HEK293 (cell line): ENCODE results near the gene TMEM151B.

Experiments used
- GLIS1 ChIP-seq: fragments of 450-650 bp; formaldehyde crosslinking; IDR thresholded peaks from 2 replicates; pipeline ENCODE4 v1.5.1; 2016; ENCODE audit warnings: missing biosample characterization, missing genetic modification characterization
- HOXC10 ChIP-seq: sonication (generic); formaldehyde crosslinking; IDR thresholded peaks from 2 replicates; pipeline ENCODE4 v1.8.1; 2023; ENCODE audit warnings: mild to moderate bottlenecking, missing genetic modification reagents
- PATZ1 ChIP-seq: fragments of 450-650 bp; formaldehyde crosslinking; IDR thresholded peaks from 2 replicates; pipeline ENCODE4 v1.5.1; 2016; ENCODE audit warnings: missing biosample characterization, missing genetic modification characterization
- YY2 ChIP-seq: fragments of 450-650 bp; formaldehyde crosslinking; IDR thresholded peaks from 2 replicates; pipeline ENCODE4 v1.5.1; 2016; ENCODE audit warnings: missing biosample characterization, missing genetic modification characterization
- ZBTB49 ChIP-seq: fragments of 450-650 bp; formaldehyde crosslinking; IDR thresholded peaks from 2 replicates; pipeline ENCODE4 v1.5.1; 2016; ENCODE audit warnings: missing biosample characterization, missing genetic modification characterization, low read depth
- ZEB2 ChIP-seq: fragments of 450-650 bp; formaldehyde crosslinking; IDR thresholded peaks from 2 replicates; pipeline ENCODE4 v1.5.1; 2016; ENCODE audit warnings: missing biosample characterization, missing genetic modification characterization
- ZFP69B ChIP-seq: fragments of 450-650 bp; formaldehyde crosslinking; IDR thresholded peaks from 2 replicates; pipeline ENCODE4 v1.5.1; 2016; ENCODE audit warnings: missing biosample characterization, missing genetic modification characterization
- ZNF146 ChIP-seq: fragments of 450-650 bp; formaldehyde crosslinking; IDR thresholded peaks from 2 replicates; pipeline ENCODE4 v1.5.1; 2016; ENCODE audit warnings: missing biosample characterization, missing genetic modification characterization
- ZNF302 ChIP-seq: fragments of 450-650 bp; formaldehyde crosslinking; IDR thresholded peaks from 2 replicates; pipeline ENCODE4 v1.5.1; 2016; ENCODE audit warnings: missing biosample characterization, missing genetic modification characterization, low read depth
- ZNF324 ChIP-seq: fragments of 450-650 bp; formaldehyde crosslinking; IDR thresholded peaks from 2 replicates; pipeline ENCODE4 v1.5.1; 2016; ENCODE audit warnings: missing biosample characterization, missing genetic modification characterization
- ZNF354C ChIP-seq: fragments of 450-650 bp; formaldehyde crosslinking; IDR thresholded peaks from 2 replicates; pipeline ENCODE4 v1.5.1; 2016; ENCODE audit warnings: missing biosample characterization, missing genetic modification characterization, low read depth, borderline replicate concordance
- ZNF423 ChIP-seq: fragments of 450-650 bp; formaldehyde crosslinking; IDR thresholded peaks from 2 replicates; pipeline ENCODE4 v1.5.1; 2016; ENCODE audit warnings: missing biosample characterization, missing genetic modification characterization
- ZNF433 ChIP-seq: fragments of 450-650 bp; formaldehyde crosslinking; IDR thresholded peaks from 2 replicates; pipeline ENCODE4 v1.5.1; 2016; ENCODE audit warnings: missing biosample characterization, missing genetic modification characterization, low read depth
- ZNF558 ChIP-seq: fragments of 450-650 bp; formaldehyde crosslinking; IDR thresholded peaks from 2 replicates; pipeline ENCODE4 v1.5.1; 2016; ENCODE audit warnings: missing biosample characterization, missing genetic modification characterization
- ZNF626 ChIP-seq: fragments of 450-650 bp; sonication (Bioruptor Pico); formaldehyde crosslinking; IDR thresholded peaks from 2 replicates; pipeline ENCODE4 v1.5.1; 2018; ENCODE audit warnings: missing biosample characterization, missing genetic modification characterization, inconsistent platforms
- ZNF670 ChIP-seq: fragments of 450-650 bp; formaldehyde crosslinking; IDR thresholded peaks from 2 replicates; pipeline ENCODE4 v1.5.1; 2016; ENCODE audit warnings: missing biosample characterization, missing genetic modification characterization, low read depth
- ZNF843 ChIP-seq: fragments of 450-650 bp; formaldehyde crosslinking; IDR thresholded peaks from 2 replicates; pipeline ENCODE4 v1.5.1; 2016; ENCODE audit warnings: missing biosample characterization, missing genetic modification characterization
- ZXDB ChIP-seq: fragments of 450-650 bp; formaldehyde crosslinking; IDR thresholded peaks from 2 replicates; pipeline ENCODE4 v1.5.1; 2016; ENCODE audit warnings: missing biosample characterization, missing genetic modification characterization
- TF ChIP-seq, protein P1 (sequence below): fragments of 450-650 bp; formaldehyde crosslinking; IDR thresholded peaks from 2 replicates; pipeline ENCODE4; 2016; ENCODE audit warnings: missing biosample characterization, missing genetic modification characterization
- TF ChIP-seq, protein P2 (sequence below): fragments of 450-650 bp; formaldehyde crosslinking; IDR thresholded peaks from 2 replicates; pipeline ENCODE4 v1.5.1; 2016; ENCODE audit warnings: missing biosample characterization, missing genetic modification characterization
- TF ChIP-seq, protein P3 (sequence below): fragments of 450-650 bp; formaldehyde crosslinking; IDR thresholded peaks from 2 replicates; pipeline ENCODE4 v1.5.1; 2016; ENCODE audit warnings: missing biosample characterization, missing genetic modification characterization
- TF ChIP-seq, protein P4 (sequence below): fragments of 450-650 bp; formaldehyde crosslinking; IDR thresholded peaks from 2 replicates; pipeline ENCODE4 v1.5.1; 2016; ENCODE audit warnings: missing biosample characterization, missing genetic modification characterization
- TF ChIP-seq, protein P5 (sequence below): fragments of 450-650 bp; formaldehyde crosslinking; IDR thresholded peaks from 2 replicates; pipeline ENCODE4 v1.5.1; 2016; ENCODE audit warnings: missing biosample characterization, missing genetic modification characterization
- TF ChIP-seq, protein P6 (sequence below): sonication (generic); formaldehyde crosslinking; IDR thresholded peaks from 2 replicates; pipeline ENCODE4 v1.8.1; 2022; ENCODE audit warnings: mild to moderate bottlenecking, moderate library complexity, missing genetic modification reagents
- TF ChIP-seq, protein P7 (sequence below): fragments of 450-650 bp; formaldehyde crosslinking; IDR thresholded peaks from 2 replicates; pipeline ENCODE4 v1.5.1; 2017; ENCODE audit warnings: missing biosample characterization, missing genetic modification characterization

The TMEM151B gene

GRCh38 chr6:44312901-44313788, 42.9 kb downstream of the TMEM151B start, which contains the start of gene AARS2 (continued):
- no peak for TF ChIP-seq ZNF626
- TF ChIP-seq YY2, result peak; percentile 98
- no peak for TF ChIP-seq ZNF423 (tag by site-specific recombination)
- TF ChIP-seq, protein P1, sequence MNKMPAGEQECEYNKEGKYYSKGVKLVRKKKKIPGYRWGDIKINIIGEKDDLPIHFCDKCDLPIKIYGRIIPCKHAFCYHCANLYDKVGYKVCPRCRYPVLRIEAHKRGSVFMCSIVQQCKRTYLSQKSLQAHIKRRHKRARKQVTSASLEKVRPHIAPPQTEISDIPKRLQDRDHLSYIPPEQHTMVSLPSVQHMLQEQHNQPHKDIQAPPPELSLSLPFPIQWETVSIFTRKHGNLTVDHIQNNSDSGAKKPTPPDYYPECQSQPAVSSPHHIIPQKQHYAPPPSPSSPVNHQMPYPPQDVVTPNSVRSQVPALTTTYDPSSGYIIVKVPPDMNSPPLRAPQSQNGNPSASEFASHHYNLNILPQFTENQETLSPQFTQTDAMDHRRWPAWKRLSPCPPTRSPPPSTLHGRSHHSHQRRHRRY, result peak; percentile 66; the same call in 1 of the 2 replicates
- TF ChIP-seq ZNF324 (tag by site-specific recombination), result peak; percentile 97
- no peak for TF ChIP-seq ZNF433
- TF ChIP-seq GLIS1 (tag by site-specific recombination), result no peak
- TF ChIP-seq, protein P2, sequence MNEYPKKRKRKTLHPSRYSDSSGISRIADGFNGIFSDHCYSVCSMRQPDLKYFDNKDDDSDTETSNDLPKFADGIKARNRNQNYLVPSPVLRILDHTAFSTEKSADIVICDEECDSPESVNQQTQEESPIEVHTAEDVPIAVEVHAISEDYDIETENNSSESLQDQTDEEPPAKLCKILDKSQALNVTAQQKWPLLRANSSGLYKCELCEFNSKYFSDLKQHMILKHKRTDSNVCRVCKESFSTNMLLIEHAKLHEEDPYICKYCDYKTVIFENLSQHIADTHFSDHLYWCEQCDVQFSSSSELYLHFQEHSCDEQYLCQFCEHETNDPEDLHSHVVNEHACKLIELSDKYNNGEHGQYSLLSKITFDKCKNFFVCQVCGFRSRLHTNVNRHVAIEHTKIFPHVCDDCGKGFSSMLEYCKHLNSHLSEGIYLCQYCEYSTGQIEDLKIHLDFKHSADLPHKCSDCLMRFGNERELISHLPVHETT (tag by site-specific recombination), result peak; percentile 90
- TF ChIP-seq PATZ1 (tag by site-specific recombination), result peak; percentile 67; the same call in 1 of the 2 replicates
- TF ChIP-seq ZNF302, result no peak
- no peak for TF ChIP-seq ZNF354C (tag by site-specific recombination)
- peak; percentile 90 for TF ChIP-seq HOXC10 (CRISPR knock-in tag)
- TF ChIP-seq, protein P3, sequence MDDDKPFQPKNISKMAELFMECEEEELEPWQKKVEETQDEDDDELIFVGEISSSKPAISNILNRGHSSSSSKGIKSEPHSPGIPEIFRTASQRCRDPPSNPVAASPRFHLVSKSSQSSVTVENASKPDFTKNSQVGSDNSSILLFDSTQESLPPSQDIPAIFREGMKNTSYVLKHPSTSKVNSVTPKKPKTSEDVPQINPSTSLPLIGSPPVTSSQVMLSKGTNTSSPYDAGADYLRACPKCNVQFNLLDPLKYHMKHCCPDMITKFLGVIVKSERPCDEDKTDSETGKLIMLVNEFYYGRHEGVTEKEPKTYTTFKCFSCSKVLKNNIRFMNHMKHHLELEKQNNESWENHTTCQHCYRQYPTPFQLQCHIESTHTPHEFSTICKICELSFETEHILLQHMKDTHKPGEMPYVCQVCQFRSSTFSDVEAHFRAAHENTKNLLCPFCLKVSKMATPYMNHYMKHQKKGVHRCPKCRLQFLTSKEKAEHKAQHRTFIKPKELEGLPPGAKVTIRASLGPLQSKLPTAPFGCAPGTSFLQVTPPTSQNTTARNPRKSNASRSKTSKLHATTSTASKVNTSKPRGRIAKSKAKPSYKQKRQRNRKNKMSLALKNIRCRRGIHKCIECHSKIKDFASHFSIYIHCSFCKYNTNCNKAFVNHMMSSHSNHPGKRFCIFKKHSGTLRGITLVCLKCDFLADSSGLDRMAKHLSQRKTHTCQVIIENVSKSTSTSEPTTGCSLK, result no peak
- TF ChIP-seq ZNF558, result 0 out of 2 replicates have a peak, but pooled peaks have one; percentile 55
- TF ChIP-seq, protein P4, sequence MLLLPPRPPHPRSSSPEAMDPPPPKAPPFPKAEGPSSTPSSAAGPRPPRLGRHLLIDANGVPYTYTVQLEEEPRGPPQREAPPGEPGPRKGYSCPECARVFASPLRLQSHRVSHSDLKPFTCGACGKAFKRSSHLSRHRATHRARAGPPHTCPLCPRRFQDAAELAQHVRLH (tag by site-specific recombination), result peak; percentile 91
- peak; percentile 73 for TF ChIP-seq ZNF843 (tag by site-specific recombination)
- TF ChIP-seq ZNF670 (tag by site-specific recombination), result no peak
- TF ChIP-seq ZEB2 (tag by site-specific recombination), result peak; percentile 83; the same call in 1 of the 2 replicates
- TF ChIP-seq, protein P5, sequence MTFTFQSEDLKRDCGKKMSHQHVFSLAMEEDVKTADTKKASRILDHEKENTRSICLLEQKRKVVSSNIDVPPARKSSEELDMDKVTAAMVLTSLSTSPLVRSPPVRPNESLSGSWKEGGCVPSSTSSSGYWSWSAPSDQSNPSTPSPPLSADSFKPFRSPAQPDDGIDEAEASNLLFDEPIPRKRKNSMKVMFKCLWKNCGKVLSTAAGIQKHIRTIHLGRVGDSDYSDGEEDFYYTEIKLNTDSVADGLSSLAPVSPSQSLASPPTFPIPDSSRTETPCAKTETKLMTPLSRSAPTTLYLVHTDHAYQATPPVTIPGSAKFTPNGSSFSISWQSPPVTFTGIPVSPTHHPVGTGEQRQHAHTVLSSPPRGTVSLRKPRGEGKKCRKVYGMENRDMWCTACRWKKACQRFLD (tag by site-specific recombination), result no peak
- no peak for TF ChIP-seq ZBTB49 (tag by site-specific recombination)
- TF ChIP-seq, protein P6, sequence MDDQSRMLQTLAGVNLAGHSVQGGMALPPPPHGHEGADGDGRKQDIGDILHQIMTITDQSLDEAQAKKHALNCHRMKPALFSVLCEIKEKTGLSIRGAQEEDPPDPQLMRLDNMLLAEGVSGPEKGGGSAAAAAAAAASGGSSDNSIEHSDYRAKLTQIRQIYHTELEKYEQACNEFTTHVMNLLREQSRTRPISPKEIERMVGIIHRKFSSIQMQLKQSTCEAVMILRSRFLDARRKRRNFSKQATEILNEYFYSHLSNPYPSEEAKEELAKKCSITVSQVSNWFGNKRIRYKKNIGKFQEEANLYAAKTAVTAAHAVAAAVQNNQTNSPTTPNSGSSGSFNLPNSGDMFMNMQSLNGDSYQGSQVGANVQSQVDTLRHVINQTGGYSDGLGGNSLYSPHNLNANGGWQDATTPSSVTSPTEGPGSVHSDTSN, result peak; percentile 92
- peak; percentile 96 for TF ChIP-seq ZXDB (tag by site-specific recombination)
- TF ChIP-seq ZFP69B (tag by site-specific recombination), result peak; percentile 82; the same call in 1 of the 2 replicates
- TF ChIP-seq, protein P7, sequence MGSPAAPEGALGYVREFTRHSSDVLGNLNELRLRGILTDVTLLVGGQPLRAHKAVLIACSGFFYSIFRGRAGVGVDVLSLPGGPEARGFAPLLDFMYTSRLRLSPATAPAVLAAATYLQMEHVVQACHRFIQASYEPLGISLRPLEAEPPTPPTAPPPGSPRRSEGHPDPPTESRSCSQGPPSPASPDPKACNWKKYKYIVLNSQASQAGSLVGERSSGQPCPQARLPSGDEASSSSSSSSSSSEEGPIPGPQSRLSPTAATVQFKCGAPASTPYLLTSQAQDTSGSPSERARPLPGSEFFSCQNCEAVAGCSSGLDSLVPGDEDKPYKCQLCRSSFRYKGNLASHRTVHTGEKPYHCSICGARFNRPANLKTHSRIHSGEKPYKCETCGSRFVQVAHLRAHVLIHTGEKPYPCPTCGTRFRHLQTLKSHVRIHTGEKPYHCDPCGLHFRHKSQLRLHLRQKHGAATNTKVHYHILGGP (tag by site-specific recombination), result peak; percentile 53; the same call in 1 of the 2 replicates
- TF ChIP-seq ZNF146 (tag by site-specific recombination), result no peak; the same call in 1 of the 2 replicates
